22Rv1 (cell line): ENCODE data around the gene TOP3A.

Source experiments
- H3K27ac ChIP-seq: fragments of 450-650 bp; 2 replicates; pipeline ENCODE4 v1.5.1; 2017
- CTCF ChIP-seq: fragments of 450-650 bp; IDR thresholded peaks from 2 replicates; pipeline ENCODE4 v1.5.1; 2017; ENCODE audit warnings: mild to moderate bottlenecking
- ZFX ChIP-seq: fragments of 450-650 bp; IDR thresholded peaks from 2 replicates; pipeline ENCODE4 v1.6.1; 2017; ENCODE audit warnings: antibody characterized with exemption, borderline replicate concordance

The TOP3A gene

DNA sequence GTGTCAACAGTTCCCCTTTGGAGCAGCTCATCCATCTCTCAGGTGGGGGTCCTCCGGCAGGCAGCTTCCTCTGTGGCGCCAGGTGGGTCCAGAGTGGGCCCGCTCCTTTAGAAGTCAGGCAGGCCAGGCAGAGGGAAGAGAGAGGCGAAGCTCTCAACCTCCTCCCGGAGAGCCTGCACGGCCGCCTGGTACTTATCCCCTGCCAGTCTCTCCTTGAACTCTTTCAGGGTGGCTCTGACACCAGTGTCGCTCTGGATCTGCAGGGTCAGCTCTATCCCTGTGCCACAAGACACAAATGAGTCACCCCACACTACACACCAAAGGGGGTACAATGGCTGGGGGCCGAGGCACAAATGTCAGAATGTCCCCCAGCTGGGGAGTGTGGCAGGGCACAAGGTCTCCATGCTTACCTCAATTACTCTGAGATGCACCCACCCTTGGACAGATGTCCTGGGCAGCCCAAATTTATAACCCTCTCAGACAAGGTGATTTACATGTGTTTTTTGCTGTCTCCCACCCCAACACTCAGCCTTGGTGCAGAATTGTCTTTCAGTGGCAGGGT lies 13.9 kb upstream of the TOP3A start:
- no peak overlapping the region for H3K27ac ChIP-seq
- no peak for TF ChIP-seq CTCF
- TF ChIP-seq ZFX = no peak

DNA sequence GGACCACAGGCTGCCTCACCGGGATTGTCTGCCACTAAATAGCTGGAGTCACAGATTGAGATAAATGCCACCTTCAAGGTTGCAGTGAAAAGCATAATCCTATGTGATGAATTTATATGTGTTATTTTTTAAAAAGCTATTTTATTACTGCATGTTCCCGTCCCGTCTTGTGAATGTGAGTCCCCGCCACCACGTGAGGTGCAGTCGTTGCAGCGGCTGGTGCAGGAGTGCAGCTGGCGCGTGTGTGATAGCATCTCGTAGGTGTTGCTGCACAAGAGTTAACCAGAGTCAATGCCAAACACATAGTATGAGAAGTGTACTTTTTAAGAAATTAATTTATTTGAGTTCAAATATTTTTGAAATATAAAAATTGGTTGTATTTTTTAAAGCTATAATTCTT lies 12.8 kb upstream of the TOP3A start:
- no peak overlapping the region for H3K27ac ChIP-seq
- no peak for TF ChIP-seq CTCF
- TF ChIP-seq ZFX = no peak

DNA sequence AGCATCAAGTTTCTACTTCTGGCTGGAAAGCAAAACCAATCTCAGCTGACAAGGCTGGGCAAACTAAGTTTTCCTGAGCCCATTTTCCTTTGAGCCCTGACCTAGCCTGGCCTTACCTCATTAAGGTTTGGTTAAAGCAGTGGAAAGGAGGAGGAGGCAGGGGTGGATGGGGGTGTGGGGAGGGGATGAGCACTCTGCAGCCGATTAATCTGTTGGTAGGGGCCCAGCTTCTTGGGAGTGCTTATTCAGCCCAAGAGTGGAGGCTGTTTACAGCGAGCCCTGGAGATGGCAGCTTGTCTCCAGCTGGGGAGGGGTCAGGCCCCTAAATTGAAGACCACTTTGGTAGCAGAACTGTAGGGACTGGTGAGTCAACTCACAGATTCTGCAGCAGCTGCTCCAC lies 12.3 kb upstream of the TOP3A start:
- H3K27ac ChIP-seq = no peak overlapping the region
- TF ChIP-seq CTCF (no peak), ZFX (no peak)

DNA sequence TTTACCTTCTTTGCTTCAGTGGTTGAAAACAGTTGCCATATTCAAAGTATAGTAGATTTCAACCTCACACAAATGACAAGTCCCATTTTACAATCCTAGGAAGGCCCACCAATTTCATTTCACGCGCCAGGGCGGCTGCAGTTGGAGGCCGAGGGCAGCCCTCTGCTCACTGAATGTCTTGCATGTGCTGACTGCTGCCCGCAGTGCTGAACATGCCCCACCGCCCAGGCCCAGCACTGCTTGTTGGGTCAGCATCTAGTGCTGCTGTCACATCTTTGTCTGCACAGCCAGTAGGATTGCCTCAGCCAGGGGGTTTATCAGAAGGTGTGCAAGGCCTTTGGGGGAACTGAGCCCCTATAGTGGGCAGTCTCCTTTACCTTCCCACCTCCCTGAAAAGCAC lies 11.8 kb upstream of the TOP3A start:
- TF ChIP-seq ZFX (no peak), CTCF (no peak)
- no peak overlapping the region for H3K27ac ChIP-seq

DNA sequence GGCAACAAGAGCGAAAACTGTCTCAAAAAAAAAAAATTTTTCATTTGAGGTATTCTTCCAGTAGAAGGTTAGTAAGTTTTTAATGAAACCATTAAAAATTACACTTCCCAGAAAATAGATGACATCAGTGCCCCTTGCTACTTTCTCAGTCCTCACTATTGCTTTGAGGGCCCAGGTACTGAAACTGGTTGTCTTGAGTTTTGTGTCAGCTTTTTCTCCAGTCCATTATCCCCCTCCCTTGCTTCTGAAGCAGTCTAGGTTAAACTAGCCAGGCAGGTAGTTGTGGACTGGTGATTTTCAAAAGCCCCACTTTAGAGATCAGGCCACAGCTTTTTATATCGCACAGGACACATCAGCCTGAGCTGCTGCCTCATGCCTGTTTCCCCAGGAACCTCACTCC lies 11.2 kb upstream of the TOP3A start:
- TF ChIP-seq ZFX (no peak), CTCF (no peak)
- no peak overlapping the region for H3K27ac ChIP-seq

DNA sequence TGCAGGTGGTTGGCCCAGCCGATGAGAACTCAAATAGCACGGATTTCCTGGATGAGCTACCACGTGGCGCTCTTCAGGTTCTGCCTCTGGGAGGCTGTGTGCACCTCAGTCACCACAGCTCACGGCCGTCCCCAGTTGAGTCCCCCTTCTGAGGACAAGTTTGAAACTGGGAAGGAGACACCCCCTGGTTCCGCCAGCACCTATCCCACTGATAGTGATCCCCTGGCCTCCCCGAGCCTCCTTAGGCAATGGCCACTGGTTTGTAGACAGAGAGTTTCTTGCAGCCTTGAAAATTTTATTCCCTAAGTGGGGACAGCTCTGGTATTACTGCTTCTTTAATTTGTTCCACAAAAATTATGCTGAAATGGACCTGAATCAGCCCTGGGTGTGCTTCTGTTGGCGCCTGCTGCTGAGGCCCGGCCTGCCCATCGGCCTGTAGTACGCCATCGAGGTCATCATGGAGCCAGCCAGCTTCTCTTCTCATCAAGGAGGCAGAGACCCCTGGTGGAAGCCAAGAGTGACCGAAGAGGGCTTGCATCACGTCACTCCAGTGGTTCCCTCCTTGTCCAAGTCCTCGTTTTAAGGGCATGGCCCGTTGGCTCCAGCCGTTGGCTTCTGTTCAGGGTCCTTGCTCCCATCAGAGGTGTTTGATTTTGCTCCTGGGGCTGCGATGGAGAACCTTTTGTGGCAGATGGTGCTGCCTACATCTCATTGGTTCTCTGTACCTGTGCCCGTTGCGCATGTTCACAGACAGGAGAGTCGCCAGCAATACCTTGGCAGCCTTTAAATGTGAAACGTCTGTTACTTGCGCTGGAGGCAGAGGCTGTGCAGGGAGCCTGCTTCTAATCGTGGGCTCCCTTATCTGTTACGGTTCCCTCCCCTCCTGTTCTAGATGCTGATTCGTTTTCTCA lies 9.6 kb upstream of the TOP3A start:
- H3K27ac ChIP-seq = no peak overlapping the region
- no peak for TF ChIP-seq ZFX

DNA sequence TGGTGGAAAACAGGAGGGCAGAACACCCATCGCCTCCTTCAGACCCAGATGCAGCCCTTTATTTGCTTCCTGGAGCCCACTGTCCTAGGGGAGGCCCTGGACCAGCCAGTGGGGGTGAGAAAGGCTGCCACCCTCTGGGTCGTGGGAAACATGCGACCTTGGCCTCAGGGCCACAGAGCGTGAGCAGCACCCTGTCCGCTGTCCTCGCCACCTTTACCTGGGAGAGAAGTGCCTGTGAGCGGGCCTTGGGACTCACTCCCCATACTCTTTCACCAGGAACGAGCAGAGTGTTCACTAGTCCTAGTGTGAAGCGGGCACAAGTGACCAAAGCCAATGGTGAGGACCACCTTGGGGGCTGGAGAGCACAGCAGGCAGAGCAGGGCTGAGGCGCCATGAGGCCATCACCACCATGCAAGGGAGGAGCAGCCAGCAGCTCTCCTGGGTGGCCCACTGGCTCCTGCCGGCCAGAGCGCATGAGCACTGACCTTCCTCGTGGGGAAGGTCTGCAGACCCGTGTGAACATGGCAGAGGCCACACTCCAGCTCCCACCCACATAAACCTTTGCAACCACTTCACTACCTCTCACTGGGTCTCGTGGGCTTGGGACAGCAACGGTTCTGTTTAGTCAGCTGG lies 8.8 kb upstream of the TOP3A start:
- no peak overlapping the region for H3K27ac ChIP-seq
- TF ChIP-seq CTCF (no peak), ZFX (no peak)
